Lung (tissue), 12 donors: ENCODE measurements around the gene TSEN2. TPM values are rescaled to one million over a fixed set of nuclear protein-coding genes. Genes with fewer than 3 reads are reported as not detected.

Source experiments
- ATAC-seq: fragments of 200-7000 bp; cut with Tn5 transposase; one replicate; pipeline ENCODE4 v1.9.1; 2020; ENCODE audit warnings: moderate number of reproducible peaks; ENCODE audit not compliant: insufficient read depth, low FRiP score
- DNase-seq, 3 donors: peaks; one replicate each; pipeline ENCODE4 v3.0.0-alpha.2; 2013 to 2017
- H3K27ac ChIP-seq, 2 donors: one replicate each; pipeline ENCODE4 v1.5.1; 2013; ENCODE audit warnings: mild to moderate bottlenecking in 2 of 2, moderate library complexity in 2 of 2, control low read depth in 1 of 2, inconsistent platforms in 1 of 2, low read depth in 1 of 2, low read length in 1 of 2
- H3K27me3 ChIP-seq, 3 donors: one replicate each; pipeline ENCODE4 v1.5.1; 2013; ENCODE audit warnings: low read length in 2 of 3; ENCODE audit not compliant: control insufficient read depth in 3 of 3, insufficient read depth in 3 of 3
- H3K36me3 ChIP-seq, 4 donors: one replicate each; pipeline ENCODE4 v1.5.1; 2013; ENCODE audit warnings: low read length in 4 of 4, mild to moderate bottlenecking in 1 of 4, moderate library complexity in 1 of 4; ENCODE audit not compliant: control insufficient read depth in 4 of 4, insufficient read depth in 4 of 4
- H3K4me1 ChIP-seq, 5 donors: one replicate each; pipeline ENCODE4 v1.5.1; 2013; ENCODE audit warnings: low read length in 5 of 5, mild to moderate bottlenecking in 2 of 5, moderate library complexity in 1 of 5; ENCODE audit not compliant: control insufficient read depth in 5 of 5, insufficient read depth in 5 of 5
- H3K4me3 ChIP-seq: one replicate; pipeline ENCODE4 v1.5.1; 2013; ENCODE audit warnings: mild to moderate bottlenecking, control low read depth, moderate library complexity
- H3K9ac ChIP-seq, 2 donors: one replicate each; pipeline ENCODE4 v1.5.1; 2013; ENCODE audit warnings: low read length in 2 of 2, control low read depth in 1 of 2; ENCODE audit not compliant: insufficient read depth in 1 of 2
- H3K9me3 ChIP-seq, 4 donors: one replicate each; pipeline ENCODE4 v1.5.1; 2013; ENCODE audit warnings: low read length in 3 of 4, mild to moderate bottlenecking in 1 of 4, moderate library complexity in 1 of 4; ENCODE audit not compliant: control insufficient read depth in 4 of 4, insufficient read depth in 3 of 4
- WGBS, 2 donors: extraction: QIAGEN DNeasy Blood & Tissue Kit; methylation state at CpG; one replicate each; pipeline ENCODE4 v1.1.7; 2013; 5-methylcytosine and 5-hydroxymethylcytosine counted together
- polyA plus RNA-seq, 2 donors: library from polyadenylated mRNA; stranded (reverse); fragments of 200-250 nt; gene quantifications; one replicate each; pipeline ENCODE4 v1.2.1, GENCODE V29; 2013
- total RNA-seq, 2 donors: library from RNA; depleted of rRNA in 1 of 2; stranded (reverse); fragments of >200 nt in 1 of 2; gene quantifications; one replicate each; pipeline ENCODE4 v1.2.1, GENCODE V29; 2014 to 2021
- TF ChIP-seq, protein P1 (sequence below): IDR thresholded peaks from 2 replicates; pipeline ENCODE4 v1.5.1; 2012; ENCODE audit warnings: mild to moderate bottlenecking; ENCODE audit errors: control extremely low read depth, extremely low read depth
- donor health status: control.
- donor health status: control.
- donor health status: Bipolar disorder and iron deficiency.
- donor health status: healthy.
- donor health status: DM: yes; HTN: yes; CAD: no.

TSEN2 gene
- total and polyA plus RNA-seq, 4 donors: 9.0 to 16.7 (median 15.6) TPM

DNA sequence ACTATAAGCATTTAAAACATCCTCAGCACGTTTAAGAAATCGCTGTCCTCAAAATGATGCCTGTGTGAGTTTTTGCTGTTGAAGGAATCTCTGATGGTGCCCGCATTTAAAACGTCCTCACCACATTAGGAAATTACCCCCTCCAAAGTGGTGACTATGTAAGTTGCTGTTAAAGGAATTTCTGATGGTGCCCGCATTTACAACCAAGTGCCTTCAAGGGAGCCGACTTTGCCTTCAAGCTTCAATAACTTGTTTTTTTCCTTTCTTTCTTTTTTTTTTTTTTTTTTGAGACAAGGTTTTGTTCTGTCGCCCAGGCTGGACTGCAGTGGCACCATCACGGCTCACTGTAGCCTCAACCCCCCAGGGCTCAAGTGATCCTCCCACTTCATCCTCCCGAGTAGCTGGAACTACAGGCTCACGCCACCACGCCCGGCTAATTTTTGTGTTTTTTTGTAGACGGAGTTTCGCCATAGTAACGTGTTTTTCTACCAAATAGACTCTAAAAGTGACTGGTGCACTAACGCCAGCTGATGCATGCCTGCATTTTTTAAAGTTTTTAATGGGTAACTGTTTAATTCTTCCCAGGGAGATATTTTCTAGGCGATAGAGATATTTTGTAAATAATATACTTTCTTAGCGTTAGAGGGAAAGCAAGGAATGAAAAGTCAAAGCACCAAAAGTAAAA is 19.0 kb upstream of the TSEN2 start:
- ATAC-seq (no peak), DNase-seq (no peak)
- Histone ChIP-seq H3K4me1 (peaks cover 0 to 9% (median 2%) of the 10 kb centered on the region in 5 donors), H3K4me3 (no peak overlapping the region), H3K27ac (no peak overlapping the region), H3K36me3 (no peaks in the 10 kb centered on the region), H3K27me3 (no peaks in the 10 kb centered on the region), H3K9me3 (no peaks in the 10 kb centered on the region), H3K9ac (no peak overlapping the region)
- WGBS, 2 donors: 85 to 90% methylated on average over 18 of the region's 18 CpGs
- TF ChIP-seq, protein P1, sequence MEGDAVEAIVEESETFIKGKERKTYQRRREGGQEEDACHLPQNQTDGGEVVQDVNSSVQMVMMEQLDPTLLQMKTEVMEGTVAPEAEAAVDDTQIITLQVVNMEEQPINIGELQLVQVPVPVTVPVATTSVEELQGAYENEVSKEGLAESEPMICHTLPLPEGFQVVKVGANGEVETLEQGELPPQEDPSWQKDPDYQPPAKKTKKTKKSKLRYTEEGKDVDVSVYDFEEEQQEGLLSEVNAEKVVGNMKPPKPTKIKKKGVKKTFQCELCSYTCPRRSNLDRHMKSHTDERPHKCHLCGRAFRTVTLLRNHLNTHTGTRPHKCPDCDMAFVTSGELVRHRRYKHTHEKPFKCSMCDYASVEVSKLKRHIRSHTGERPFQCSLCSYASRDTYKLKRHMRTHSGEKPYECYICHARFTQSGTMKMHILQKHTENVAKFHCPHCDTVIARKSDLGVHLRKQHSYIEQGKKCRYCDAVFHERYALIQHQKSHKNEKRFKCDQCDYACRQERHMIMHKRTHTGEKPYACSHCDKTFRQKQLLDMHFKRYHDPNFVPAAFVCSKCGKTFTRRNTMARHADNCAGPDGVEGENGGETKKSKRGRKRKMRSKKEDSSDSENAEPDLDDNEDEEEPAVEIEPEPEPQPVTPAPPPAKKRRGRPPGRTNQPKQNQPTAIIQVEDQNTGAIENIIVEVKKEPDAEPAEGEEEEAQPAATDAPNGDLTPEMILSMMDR: no peak

DNA sequence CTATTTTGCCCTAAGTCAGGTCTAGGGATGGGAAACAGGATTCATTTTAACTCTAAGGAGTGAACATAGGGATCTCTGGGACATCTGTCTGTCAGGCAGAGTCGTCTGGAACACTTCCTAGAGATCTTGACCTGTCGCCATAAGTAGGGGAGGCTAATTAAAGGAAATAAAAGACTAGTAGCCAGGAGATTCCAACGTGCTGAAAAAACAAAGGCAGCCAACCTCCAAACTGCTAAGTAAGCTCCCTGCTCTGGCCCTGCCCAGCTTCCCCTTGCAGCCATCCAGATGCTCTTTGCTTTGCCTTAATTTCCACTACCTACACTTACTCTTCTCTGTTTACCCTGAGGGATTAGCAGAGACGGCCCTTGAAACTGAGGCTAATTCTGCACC is 18.4 kb upstream of the TSEN2 start:
- Histone ChIP-seq H3K4me3 (no peak overlapping the region), H3K27ac (no peak overlapping the region), H3K9me3 (no peaks in the 10 kb centered on the region), H3K4me1 (peaks cover 0 to 9% (median 2%) of the 10 kb centered on the region in 5 donors), H3K27me3 (no peaks in the 10 kb centered on the region), H3K36me3 (no peaks in the 10 kb centered on the region), H3K9ac (no peak overlapping the region)
- no peak for DNase-seq
- WGBS, 2 donors: 57 to 79% methylated on average over 4 of the region's 4 CpGs
- ATAC-seq: no peak
- TF ChIP-seq, protein P1: no peak

DNA sequence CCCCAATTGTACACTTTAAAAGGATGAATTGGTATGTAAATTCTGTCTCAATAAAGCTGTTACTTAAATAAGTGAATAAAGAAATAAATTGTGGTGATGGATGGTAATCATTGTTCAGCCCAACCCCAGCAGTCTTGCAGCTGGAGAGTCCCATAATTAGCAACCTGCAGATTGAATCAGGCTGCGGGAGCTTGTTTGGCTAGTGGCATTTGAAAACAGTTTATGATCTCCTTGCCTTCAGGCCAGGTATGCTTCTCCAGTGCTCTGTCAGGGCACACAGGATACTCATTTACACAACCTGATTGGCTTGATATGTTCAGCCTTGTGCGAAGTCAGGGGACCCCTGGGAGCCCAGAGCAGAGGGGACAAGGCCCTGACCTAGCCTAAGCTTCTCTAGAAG is 16.5 kb upstream of the TSEN2 start:
- Histone ChIP-seq H3K36me3 (no peaks in the 10 kb centered on the region), H3K4me3 (no peak overlapping the region), H3K27me3 (no peaks in the 10 kb centered on the region), H3K4me1 (peaks cover 0 to 4% (median 0%) of the 10 kb centered on the region in 5 donors), H3K9me3 (no peaks in the 10 kb centered on the region), H3K9ac (no peak overlapping the region), H3K27ac (no peak overlapping the region)
- DNase-seq (no peak), ATAC-seq (no peak)
- WGBS, 2 donors: 96 to 100% methylated on average over 2 of the region's 2 CpGs
- TF ChIP-seq, protein P1: no peak

DNA sequence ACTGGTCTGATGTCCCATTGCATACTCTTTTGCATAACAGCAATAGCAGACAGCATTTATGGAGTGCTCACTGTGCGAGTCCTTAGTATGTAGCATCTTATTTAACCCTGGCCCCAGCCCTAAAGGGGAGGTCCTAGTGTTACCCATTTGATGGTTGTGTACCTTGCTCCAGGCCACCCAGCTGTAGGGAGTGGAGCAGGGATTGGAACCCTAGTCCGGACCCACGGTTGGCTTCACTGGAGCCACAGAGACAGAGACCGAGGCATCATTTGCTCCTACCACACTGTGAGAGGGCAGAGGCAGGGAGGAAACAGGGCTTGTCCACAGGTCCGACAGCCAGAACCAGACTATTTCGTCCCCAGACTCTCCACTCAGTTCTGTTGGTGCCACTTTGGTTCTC is 16.0 kb upstream of the TSEN2 start:
- TF ChIP-seq, protein P1: no peak
- H3K9ac ChIP-seq: no peak overlapping the region
- H3K27ac ChIP-seq: no peak overlapping the region
- ATAC-seq (no peak), DNase-seq (no peak)
- no peaks in the 10 kb centered on the region for H3K36me3 ChIP-seq
- H3K4me1 ChIP-seq: peaks cover 0 to 5% (median 0%) of the 10 kb centered on the region in 5 donors
- H3K4me3 ChIP-seq: no peak overlapping the region
- 97 to 100% methylated on average over 6 of the region's 6 CpGs for WGBS, 2 donors
- no peaks in the 10 kb centered on the region for H3K9me3 ChIP-seq
- no peaks in the 10 kb centered on the region for H3K27me3 ChIP-seq
